ENCODE measurements around the gene VIPR1.
"Not testable (repeated sequence)": the region's sequence is repeated elsewhere in the genome, so short reads cannot be mapped to it uniquely, and the experiment has no call there.

The VIPR1 gene

DNA sequence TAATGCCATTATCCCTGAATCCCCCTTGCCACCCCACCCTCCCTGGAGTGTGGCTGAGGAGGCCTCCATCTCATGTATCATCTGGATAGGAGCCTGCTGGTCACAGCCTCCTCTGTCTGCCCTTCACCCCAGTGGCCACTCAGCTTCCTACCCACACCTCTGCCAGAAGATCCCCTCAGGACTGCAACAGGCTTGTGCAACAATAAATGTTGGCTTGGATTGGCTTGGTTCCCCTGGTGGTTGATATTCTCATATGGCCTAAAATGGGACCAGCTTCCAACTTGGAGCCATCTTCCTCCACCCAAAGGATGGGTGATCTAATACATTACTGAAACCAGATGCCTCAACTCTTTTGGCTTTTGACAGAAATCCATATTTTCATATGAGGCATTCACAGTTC is 34.9 kb downstream of the VIPR1 start:
- DNase-seq = no peak

DNA sequence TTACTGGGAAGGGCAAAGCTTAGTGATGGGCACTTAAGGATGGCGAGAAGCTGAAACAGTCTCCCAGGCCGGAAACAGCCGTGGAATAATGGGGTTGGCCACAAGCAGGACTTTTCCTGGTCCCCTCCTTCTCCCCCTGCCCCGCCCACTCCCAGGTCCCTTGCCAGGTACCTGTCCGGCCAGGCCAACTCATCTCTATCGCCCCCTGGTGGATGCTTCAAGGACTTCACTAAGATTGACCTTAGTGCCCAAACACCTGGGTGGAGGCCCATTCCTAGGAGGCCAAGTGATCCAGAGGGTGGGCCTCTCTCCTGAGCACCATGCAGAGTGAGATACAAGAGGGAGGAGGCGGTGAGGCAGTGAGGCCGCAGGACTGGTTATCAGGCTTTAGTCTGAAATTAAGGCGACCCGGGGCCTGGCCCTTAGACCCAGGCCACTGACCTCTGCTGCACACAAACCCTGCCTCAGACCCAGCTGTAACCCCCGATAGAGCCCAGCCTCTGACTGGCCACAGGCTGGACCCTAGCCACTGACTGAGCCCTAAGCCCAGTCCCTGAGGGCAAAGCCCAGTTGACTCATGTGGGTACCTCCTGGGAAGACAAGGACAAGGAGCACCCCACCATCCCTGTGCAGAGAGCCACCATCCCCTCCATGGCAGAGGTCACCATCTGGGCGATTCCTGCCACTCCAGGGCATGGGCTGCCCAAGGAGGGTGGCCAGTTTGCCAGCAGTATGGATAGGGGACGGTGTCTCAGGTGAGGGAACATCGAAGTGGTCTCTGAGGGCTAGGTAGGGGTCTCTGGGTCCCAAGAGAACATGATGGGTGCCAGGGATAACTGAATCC is 37.6 kb downstream of the VIPR1 start:
- DNase-seq = peak in 1 of 2 donors; percentile 21

DNA sequence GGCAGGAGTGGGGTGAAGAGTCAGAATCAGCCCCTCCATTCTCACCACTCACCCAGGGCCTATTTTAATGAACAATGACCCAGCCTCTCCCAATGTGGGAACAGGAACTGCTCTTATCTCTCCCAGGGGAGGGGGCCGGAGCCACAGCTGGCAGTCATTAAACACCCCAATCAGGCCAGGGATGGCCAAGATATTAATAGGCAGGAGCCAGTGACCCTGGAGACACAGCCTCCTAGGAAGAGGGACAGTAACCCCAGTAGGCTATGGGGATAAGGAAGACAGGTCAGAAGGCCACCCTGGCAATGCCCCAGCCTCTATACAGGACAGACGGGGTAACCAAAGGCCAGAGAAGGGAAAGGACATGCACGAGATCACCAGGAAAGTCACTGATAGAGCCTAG is 38.6 kb downstream of the VIPR1 start:
- no peak for DNase-seq

DNA sequence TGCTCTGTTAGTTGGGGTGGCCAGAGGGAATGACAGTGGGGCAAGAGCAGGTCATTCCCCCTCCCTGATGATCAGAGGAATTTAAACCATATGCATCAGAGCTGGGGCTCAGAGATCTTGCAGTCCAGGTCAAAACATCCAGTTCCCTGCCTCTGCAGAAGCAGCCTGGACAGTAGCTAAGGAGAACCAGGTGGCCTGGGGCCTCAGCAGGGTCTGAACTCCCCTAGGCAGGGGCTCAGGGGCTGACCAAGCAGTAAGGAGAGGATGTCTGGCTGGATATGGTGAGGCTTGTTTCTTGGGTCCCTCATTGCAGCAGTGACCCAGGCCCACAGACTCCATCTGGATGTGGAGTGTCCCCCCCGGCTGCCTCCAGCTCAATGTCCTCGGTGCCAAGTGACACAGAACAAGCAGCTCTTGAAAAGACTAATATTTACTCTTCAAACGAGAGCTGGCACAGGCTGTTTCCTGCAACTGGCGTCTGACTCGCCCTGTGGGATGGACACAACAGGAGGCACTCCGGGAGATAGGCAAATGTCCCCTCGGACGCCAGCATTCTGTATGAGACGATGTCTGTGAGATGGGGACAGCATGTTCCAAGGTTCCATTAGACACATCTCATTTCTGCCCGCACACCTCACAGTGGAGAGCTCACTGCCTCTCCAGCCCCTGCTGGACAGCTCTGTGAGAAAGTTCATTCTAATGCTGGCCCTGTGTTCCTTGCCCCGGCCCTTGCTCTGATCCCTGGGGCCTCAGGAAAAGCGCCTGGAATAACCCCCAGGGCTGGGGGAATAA is 42.2 kb downstream of the VIPR1 start:
- DNase-seq = no peak

DNA sequence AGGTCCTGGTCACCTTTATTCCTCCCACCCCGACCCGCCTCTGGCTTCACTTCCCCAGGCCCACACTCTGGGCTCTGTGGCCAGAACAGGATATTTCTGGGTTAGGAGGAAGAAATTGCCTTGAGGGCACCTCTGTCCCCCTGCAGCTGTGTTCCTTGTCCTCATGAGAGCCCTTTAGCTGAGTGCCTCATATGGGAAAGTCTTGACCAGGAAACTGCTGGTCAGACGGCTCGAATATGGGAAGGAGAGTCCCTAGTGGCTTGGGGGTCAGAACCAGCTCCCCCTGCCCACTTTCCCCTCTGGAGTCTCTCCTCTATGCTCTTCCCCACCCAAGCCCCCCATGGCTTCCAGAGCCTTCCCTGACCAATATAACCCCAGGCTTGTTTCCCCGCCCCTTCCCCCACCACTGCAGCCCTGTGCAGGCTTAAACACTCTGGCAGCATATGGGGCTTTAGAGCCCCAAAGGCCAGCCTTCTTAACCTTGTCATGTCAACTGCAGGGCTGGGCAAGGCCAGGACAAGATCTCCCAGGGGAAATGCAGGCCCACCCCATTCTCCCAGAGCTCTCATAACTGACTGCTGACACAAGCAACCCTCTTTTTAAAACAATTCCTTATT is 42.9 kb downstream of the VIPR1 start:
- no peak for DNase-seq

DNA sequence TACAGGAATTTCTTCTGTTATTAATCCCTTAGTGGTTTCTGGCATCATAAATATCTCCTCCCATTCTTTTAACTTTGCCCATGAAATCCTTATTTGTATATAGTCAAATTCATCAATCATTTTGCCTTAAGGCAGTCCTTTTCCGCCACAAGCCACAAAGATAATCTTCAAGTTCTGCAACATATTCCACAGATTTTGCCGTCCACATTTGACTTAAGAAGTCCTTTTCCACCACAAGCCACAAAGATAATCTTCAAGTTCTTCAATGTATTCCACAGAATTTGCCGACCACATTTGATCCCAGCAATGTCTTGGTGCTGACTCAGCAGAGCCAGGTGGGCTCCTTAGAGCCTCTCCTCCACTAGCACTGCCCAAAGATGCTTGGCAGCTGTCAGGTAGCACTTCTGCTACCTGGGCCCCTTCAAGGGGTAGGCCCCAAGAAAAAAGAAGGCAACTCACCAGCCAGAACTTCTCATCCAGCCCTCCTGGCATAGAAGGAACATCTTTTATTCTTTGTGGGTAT is 44.3 kb downstream of the VIPR1 start:
- no peak for DNase-seq

DNA sequence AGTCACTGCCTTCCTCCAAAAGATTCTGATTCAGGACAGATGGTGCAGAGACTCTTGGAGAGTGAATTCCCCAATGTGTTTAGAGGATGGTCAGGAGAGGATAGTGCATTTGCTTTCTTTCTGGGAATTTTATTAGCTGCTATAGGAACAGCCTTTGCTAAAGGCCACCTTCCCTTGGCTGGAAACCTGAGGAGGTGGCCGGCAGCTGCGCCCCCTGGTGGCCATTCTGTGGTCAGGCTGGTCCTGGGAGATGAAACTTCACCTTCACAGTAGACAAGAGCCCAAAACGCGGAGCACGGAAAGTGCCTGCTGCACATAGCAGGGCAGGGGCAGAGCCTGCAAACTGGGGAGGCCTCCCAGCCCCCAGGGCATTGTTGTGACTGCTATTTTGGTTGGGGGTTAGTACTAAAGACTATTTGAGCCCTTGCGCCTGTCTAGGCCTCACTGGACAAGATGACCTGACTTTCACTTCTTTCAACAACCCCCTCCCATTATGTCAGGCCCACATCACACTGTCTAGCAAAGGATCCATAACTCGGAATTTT is 45.0 kb downstream of the VIPR1 start:
- DNase-seq = peak; percentile 21 to 34

DNA sequence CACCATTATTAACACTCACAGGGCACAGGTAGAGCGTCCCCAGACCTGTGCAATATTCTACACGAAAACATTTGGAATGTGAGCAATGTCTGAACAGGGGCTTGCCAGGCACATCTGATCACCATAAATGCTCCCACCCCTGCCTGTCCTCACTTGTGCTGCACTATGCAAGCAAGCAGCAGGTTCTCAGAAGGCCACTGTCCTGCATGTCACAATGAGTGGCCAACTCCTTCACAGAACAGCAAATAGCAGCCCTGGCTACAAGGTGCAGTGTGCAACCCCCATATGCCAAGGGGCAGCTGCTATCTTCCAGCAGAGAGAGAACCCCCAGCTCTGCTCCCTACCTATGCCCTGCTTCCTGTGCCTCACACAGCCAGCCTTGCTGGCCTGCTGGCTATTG is 46.7 kb downstream of the VIPR1 start:
- DNase-seq = no peak

DNA sequence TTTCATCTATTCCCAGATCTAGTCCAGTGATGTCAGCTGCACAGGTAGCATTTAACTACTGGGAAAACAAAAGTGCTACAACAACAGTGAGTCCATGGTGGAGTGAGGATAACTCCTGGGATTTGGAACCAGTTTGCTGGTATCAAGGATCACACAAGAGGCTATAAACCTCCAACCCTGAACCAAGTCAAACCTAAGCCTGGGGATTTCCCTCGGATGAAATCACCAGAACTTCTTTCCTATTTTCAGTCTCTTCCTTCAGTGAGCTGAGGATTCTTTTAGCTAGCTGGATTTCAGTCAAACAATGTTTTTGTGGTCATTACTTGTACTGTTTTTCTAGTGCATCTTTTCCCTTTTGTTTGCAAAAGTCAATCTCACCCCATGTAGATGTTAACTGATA is 47.8 kb downstream of the VIPR1 start:
- DNase-seq = no peak

DNA sequence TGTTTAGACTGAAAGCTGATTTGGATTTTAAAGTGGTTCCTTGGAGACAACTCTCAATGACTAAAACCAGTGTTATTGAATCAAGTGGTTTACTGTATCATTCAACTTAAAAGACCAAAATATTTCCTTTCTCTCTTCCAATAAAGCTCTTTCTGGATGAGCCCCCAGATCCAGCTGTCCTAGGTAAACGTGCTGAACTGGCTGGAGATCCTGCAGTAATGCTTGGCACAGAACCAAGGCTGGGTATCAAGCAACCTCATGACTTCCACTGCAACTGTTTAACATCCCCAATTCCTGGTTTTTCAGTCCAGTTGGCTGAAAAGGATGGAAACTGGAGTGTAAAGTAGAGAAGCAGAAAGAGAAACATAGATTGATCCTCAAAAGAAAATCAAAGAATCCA is 50.4 kb downstream of the VIPR1 start:
- no peak for DNase-seq

DNA sequence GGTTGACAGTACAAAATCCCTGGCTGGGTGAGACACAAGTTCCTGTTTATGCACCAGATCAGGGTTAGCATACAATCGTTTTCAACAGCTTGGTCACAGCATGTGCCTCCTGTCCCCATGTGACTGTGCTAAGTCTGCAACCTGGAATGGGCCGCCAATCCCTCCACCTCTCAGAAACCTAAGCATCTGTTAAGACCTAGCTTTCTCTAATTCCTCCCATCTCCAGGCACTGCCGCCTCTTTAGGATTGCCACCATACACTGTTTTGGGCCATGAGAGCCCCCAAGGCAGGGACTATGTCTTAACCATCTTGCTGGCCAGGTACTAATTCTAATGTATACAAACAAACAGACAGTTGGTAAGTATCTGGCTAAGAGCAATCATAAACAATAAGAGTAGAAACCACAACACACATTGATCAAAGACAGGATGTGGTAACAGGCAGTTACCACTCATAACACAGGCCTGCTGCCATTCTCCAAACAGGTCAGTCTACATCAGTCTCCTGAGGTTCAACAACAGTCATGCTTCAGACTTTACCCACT is 53.7 kb downstream of the VIPR1 start:
- no peak for DNase-seq

DNA sequence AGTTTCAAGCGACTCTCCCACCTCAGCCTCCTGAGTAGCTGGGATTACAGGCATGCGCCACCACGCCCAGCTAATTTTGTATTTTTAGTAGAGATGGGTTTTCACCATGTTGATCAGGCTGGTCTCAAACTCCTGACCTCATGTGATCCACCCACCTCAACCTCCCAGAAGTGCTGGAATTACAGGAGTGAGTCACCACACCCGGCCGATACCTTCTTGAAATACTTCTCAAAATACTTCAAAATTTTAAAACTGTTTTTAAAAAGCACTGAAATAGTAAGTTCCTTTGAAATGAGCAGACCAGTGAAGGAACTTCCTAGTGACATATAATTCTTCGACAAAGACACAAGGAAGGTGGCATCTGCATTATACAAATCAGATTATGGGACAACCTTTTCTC is 54.4 kb downstream of the VIPR1 start:
- DNase-seq = not testable (repeated sequence)

DNA sequence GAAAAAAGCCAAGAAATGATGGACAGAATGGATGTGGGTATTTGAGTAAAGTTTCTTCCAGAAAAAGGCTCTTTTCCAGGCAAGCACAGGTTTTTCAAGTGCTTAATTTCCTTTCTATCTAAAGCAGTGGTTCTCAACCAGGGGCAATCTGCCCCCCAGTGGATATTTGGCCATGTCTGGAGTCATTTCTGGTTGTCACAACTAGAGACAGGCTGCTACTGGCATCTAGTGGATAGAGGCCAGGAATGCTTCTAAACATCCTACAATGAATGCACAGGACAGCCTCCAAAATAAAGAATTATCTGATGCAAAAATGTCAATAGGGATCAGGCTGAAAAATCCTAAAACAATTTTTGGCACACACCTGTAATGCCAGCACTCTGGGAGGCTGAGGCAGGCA is 55.4 kb downstream of the VIPR1 start:
- DNase-seq = no peak

DNA sequence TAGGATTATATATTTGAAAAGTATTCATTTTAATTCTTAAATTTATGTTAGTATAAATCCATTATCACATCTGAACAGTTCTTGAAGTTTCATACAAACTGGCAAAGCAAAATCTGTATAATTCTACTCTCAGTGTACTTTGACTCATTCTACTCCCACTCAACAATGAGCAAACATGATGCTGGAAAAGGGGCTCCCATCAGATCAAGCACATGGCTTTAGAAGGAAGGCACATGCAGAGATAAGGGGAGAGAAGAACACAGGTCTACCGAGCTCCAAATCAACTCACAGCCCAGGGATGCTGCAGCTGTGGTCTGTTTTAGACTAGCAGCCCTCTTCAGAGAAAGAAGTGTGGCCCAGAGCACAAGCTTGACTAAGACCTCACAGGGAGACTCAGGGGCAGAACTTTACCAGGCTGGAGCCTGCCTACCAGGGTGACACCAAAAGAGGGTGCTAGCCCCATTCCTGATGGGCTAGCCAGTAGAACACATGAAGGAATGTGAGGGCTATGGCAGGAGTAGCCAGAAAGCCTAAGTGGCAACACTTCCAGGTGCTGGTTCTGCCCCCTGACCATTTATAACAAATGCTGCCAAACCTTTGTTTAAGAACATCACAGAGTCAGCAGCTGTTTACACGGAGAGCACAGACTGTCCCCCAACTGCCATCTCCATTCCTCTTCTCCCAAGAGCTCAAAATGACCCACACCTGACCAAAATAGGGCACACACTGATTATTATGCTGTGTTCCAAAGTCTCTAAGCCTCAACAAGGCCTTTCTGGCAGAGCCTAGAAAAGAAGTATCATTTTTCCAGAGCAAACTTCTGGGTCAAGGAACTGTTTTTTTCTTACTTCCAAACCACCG is 59.8 kb downstream of the VIPR1 start:
- DNase-seq = no peak

DNA sequence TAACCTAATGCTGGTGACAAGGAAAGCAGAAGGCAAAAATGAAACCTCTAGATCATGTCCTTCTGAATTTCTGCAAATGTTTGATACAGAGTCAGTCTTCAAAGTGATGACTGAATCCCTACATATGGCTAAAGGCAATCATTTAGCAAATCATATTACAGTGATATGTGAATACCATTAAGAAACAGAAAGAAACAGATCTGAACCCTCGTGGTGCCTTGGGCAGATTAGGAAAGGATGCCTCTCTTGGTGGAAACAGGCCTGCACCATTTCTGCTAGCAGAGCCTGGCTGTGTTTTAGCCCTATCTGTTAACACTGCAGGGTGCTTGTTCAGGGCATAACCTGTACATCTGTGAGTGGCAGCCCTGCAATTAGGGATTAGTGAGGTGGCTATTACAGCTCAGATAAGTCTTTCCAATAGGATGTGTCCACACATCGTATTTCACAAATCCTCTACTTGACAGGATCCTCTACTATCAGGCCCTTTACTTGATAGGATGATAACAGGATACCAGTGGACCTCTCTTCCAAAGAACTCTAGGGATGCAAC is 67.2 kb downstream of the VIPR1 start:
- DNase-seq = no peak

DNA sequence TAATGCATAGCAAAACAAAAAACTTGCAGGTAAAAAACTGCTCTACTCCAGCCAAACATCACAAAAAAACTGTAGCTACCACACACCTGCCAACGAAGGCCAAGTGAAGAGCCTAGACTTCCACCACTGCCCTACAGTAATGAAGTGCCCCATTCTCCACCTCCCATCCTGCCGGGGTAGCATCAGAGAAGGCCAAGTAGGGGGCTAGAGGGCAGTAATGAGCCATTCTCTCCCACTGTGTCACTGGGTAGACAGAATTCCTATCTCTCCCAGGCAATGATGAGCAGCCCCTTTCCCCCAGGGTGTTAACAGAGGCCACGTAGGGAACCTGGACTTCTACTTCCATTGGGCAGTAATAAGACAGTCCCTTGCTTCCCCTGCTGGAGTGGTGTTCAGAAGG is 69.8 kb downstream of the VIPR1 start:
- no peak for DNase-seq

DNA sequence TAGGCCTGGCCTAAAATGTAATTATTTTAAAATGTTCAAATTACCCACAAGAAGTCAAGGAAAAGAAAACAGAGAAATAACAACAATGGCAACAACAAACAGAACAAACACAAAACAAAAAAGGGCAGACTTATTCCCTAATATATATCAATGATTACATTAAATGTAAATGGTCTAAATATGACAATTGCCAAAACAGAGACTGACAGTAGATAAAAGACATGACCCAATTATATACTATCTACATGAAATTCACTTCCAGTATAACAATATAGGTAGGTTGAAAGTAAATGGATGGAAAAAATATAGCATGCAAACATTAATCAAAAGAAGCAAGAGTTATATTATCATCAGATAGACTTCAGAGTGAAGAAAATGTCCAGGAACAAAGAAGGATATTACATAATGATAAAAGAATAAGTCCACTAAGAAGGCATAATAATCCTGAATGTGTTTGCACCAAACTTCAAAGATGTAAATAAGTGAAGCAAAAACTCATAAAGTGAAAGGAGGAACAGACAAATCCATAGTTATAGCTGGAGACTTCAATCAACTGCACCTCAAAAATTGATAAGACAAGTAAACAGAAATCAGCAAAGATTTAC is 72.8 kb downstream of the VIPR1 start:
- DNase-seq = no peak

DNA sequence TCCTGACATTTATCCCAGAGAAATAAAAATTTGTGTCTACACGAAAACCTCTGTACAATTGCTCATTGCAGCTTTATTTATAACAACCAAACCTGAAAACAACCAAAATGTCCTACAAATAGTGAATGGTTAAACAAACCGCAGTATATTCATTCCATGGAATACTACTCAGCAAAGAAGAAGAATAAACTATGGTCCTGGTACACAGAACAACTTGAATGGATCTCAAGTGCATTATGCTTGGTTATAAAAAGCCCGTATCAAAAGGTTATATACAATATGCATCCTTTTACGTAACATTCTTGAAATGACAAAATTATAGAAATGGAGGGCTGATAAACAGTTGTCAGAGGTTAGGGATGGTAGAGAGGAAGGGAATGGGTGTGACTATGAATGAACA is 75.6 kb downstream of the VIPR1 start:
- DNase-seq = no peak

DNA sequence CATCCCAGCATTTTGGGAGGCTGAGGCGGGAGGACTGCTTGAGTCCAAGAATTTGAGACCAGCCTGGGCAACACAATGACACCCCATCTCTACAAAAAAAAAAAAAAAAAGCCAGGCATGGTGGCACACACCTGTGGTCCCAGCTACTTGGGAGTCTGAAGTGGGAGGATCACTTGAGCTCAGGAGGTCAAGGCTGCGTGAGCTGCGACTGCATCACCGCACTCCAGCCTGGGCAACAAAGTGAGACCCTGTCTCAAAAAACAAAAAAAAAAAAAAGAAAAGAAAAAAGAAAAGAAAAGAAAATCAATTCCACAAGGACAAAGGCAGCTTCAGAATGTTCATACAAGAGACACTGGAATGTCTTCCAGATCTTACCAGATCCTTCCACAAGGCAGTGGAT is 76.9 kb downstream of the VIPR1 start:
- not testable (repeated sequence) for DNase-seq

DNA sequence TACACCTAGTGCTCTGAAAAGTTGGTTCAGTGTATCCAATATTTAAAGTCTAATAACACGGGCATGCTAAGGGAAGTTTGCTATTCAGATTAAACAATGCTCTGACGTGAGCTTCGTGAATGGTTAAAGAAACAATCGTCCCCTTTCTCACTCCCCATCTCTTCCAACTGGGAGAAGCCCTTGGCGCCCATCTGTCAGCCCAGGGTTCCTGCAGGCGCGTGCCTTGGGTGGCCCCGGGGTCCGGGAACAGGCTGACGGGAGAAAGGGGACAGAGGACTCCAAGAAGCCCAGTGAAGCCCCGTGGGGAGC is 78.9 kb downstream of the VIPR1 start:
- DNase-seq = no peak

DNA sequence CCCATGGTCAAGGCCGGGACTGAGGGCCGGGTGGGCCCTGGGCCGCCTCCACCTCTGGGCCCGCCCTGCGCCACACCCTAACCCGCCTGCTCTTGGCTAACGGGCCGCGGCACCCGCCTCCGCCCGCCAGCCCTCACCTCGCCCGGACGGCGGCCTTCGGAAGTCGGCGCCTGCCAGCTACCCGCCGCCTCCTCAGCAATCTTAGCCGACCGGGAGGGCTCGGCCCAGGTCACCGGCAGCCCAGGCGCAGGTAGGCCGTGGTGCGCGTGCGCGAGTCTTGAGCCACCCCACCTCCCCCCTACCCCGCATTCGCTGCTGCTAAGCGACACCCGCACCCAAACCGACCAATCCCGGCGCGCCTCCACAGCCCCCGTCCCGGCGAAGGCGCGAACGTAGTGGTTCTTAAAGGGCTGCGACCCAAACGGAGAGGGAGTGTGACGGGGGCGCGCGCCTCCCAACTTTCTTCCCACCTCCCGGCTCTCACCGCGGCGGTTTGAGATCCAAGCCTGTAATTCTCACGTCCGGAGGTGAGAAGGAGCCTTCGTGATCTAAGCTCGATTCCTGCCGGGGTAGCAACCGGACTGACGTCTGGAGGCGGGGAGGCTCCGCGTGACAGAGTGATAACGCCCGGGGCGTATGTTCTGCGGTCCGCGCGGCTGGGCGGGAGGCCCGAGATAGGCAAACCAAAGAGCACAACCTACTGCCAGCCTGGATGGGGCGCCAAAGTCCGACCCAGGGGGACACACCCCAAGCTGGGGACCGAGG is 79.4 kb downstream of the VIPR1 start, which contains the start of gene SEC22C:
Gene SEC22C, minus strand, starts transcription at position 259 of the 765 bp plus-strand sequence. CDS start 12,921 bp downstream, outside the sequence.
- DNase-seq = peak; percentile 63 to 81

Data from bone marrow (tissue), 2 donors.